Astrocyte of the spinal cord (primary cell): Measurements from ENCODE around the gene OR1D5.
"Not testable (repeated sequence)": the region's sequence is repeated elsewhere in the genome, so short reads cannot be mapped to it uniquely, and the experiment has no call there.

Experiments
- DNase-seq: peaks from one replicate; pipeline ENCODE4 v3.0.0; 2011; ENCODE audit warnings: low read depth, low spot score
- H3K4me3 ChIP-seq: 2 replicates; pipeline ENCODE4 v1.5.1; 2011; ENCODE audit warnings: low read depth, mild to moderate bottlenecking, low read length, moderate library complexity
- CTCF ChIP-seq: IDR thresholded peaks from 2 replicates; pipeline ENCODE4 v1.5.1; 2012; ENCODE audit warnings: low read depth, mild to moderate bottlenecking, low read length, inconsistent platforms
- in situ Hi-C: cut with HindIII; loops from 2 replicates; pipeline ENCODE4 v1.10.0; 2017; ENCODE audit warnings: low sequenced_read_pairs

OR1D5 gene

GRCh38 chr17:3035256-3035967 lies 28.0 kb downstream of the OR1D5 start:
- H3K4me3 ChIP-seq, result no peak overlapping the region
- TF ChIP-seq CTCF, result no peak
- in situ Hi-C loops, result no loop called here
- DNase-seq, result no peak

DNA sequence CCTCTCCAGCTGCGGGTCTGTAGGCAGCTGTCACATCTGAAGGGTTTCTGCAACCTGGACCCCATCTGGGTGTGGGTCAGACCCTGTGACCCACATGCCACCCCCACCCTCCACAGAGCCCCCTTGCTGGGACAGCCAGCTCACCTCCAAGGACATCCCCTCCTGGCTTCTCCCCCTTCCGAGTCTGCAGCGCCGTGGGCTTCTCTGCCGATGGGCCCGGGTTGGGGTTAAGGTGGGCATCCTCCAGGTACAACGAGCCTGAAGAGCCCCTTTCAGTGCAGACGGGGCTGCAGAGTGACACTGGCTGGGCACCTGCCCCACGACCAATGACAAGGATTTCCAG lies 28.9 kb downstream of the OR1D5 start:
- TF ChIP-seq CTCF, result no peak
- no peak for DNase-seq
- no peak overlapping the region for H3K4me3 ChIP-seq
- in situ Hi-C loops, result no loop called here

DNA sequence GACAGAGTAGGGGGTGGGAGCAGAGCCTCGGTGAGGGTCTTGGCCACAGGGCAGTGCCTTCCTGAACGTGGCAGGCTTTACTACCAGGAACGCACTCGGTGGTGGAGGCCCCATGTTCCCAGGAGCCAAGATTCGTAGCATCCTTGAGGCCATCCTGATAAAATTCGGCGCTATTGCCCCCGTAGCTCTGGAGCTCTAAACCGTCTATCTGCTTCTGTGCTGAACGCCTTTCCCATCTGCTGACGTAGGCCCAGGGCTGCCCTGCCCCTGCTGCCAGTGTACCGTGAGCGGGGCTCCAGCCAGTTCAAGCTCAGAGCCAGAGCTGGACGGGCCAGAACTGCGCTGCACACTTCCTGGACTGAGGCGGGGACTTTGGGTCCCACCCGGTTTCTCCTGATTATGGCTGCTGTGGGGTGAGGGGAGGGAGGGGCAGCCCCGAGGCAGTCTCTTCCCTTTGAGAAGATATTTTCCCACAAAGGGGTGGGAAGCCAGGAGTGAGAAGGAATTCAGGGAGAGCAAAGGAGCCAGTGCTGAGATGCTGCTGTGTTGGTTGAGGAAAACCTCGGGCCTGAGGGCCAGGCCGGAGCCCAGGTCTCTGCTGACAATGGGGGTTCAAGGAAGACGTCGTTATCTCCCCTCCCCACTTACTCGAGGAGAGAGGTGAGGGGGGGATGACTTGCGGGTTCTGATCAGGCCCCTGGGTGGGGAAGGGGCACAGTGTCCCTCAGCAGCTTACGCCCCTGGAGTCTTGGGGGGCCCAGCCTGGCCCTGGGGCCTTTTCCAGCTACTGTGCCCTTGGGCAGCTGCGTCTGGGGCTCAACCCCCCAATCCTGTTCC lies 29.4 kb downstream of the OR1D5 start:
- in situ Hi-C loops, result no loop called here
- no peak for DNase-seq
- H3K4me3 ChIP-seq, result no peak overlapping the region
- TF ChIP-seq CTCF, result no peak

DNA sequence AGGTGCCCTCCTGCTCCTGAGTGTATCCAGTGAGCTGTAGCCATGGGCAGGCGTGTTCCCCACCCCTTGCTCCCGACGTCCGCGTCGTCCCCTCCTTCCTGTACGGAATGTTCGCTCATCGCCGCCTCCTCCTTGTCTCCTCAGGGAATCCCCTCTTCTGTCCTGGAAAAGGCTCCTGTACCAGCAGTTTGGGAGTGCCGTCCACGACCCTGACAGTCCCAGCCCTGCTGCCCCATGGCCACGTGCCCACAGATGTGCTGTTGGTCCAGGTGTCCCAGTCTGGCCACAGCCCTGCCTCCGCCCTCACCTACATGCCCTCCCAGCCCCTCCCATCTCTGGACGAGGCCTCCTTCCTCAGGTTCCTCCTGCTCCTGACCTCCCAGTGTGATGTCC lies 30.2 kb downstream of the OR1D5 start:
- DNase-seq, result no peak
- H3K4me3 ChIP-seq, result no peak overlapping the region
- TF ChIP-seq CTCF, result no peak
- in situ Hi-C loops, result no loop called here

DNA sequence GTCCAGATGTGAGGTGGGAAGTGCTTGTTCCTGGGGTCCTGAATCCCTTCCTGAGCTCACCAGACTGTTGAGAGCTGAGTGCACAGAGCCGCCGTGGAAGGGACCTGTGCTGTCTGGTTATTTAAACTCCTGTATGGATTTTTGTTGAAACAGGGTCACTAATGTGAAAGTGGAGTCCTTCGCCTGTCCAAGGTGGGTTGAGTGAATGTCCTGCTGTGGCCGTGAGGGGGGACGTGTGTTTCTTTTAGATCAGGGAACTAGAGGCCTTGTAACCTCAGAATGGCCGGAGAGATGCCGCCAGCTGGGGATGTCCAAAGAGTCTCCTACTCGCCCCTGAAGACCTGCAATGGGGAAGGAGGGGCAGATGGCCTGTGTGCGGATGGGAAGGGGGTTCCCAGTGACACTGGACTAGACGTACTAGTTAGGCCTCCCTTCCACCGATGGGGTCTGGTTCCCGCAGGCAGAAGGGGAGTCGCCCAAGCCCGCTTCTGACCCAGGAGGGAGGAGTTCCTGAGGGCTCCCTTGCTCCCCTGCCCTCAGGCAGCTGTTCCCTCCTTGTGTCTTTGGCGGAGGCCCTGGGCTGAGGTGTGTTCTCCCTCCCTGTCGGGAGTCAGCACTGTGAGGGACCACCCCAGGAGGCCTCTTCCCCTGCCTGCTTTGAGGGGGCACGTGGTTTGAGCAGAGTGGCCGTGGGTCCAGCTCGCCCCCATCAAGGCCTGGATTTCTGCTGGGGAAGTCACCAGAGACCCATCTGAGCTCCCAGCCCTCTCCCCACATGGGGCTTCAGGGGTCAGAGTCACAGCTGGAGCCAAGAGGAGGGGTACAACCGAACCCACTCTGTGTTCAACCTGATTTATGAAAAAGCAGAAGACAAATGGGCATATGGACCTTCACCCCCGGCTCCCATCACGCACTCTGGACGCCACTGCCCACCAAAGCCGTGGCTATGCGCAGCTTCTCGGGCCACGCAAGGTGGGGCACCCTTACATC lies 30.9 kb downstream of the OR1D5 start:
- in situ Hi-C loops, result no loop called here
- no peak overlapping the region for H3K4me3 ChIP-seq
- no peak for DNase-seq
- TF ChIP-seq CTCF, result no peak

DNA sequence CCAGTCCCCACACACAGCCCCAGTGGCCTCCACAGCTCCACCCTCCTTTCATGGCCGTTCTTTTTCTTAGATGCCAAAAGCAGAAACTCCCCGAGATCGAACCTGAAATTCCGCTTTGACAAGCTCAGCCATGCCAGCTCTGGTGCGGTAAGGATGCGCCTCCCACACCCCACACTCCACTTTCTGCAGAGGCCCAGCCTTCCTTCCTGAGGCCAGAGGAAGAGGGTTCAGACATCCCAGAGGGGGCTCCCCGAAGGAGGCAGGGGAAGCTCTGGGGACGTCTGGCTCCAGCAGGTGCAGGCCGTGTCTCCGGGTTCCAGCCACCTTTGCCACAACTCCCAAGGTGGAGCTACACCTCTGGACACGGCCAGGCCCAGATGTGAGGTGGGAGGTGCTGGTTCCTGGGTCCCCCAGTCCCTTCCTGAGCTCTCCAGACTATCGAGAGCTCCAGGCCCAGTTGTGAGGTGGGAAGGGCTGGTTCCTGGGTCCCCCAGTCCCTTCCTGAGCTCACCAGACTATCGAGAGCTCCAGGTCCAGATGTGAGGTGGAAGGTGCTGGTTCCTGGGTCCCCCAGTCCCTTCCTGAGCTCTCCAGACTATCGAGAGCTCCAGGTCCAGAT lies 32.4 kb downstream of the OR1D5 start:
- in situ Hi-C loops, H3K4me3 ChIP-seq, DNase-seq: not testable (repeated sequence)
